Retinal pigment epithelial cell (primary cell): ENCODE results near the gene CPTP.
A peak's percentile ranks its signal among the peaks of the same experiment; 100 is the strongest.

Experiments used
- DNase-seq: peaks from one replicate; pipeline ENCODE4 v3.0.0-alpha.2; 2010; ENCODE audit warnings: low read depth
- H3K4me3 ChIP-seq: 2 replicates; pipeline ENCODE4 v1.5.1; 2011; ENCODE audit warnings: mild to moderate bottlenecking, low read length, control low read depth, moderate library complexity
- CTCF ChIP-seq: conservative IDR thresholded peaks from 2 replicates; pipeline ENCODE4 v1.5.1; 2011; ENCODE audit warnings: low read depth, low read length, control low read depth, inconsistent platforms

CPTP gene

DNA sequence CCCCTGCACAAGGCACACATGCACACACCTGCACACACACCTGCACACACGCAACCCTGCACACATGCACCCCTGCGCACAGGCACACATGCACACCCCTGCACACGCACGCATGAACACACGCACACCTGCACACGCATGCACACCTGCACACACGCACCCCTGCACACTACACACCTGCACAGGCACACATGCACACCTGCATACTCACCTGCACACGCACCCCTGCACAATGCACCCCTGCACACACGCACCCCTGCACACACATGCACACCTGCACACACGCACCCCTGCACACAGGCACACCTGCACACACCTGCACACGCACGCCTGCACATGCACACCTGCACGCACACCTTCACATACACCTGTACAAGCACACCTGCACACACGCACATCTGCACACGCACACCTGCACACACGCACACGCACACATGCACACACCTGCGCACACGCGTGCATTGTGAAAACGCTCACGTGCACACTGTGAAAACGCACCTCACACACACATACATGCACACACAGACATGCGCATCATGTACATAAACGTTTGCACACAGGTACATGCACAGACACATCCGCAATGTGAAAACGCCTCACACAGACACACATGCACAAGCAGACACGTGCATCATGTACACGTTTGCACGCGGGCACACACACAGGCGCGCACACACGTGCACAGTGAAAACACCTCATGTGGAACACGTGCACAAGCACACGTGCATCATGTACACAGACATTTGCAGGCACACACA, 16.4 kb downstream of the CPTP start:
- TF ChIP-seq CTCF, result no peak
- no peak for DNase-seq
- H3K4me3 ChIP-seq, result no peak overlapping the region

DNA sequence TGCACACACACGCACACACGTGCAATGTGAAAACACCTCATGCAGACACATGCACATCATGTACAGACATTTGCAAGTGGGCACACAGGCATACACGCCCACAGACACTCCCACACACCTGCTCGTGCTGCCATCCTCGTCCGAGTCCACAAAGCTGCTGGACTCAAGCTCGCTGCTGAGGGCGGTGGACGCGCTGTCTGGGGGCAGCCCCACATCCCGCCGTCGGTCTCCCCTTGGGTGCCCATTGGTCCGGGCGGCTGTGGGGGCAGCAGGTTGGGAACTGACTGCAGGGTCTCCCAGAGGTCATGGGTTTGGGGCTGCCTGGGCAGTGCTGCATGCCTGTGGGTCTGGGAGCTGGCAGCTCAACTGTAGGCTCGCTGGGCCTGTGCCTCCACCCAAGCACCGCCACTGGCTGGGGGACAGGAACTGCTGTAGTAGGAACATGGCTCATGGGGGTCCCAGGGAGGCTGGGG, 17.0 kb downstream of the CPTP start:
- no peak for TF ChIP-seq CTCF
- no peak overlapping the region for H3K4me3 ChIP-seq
- no peak for DNase-seq

DNA sequence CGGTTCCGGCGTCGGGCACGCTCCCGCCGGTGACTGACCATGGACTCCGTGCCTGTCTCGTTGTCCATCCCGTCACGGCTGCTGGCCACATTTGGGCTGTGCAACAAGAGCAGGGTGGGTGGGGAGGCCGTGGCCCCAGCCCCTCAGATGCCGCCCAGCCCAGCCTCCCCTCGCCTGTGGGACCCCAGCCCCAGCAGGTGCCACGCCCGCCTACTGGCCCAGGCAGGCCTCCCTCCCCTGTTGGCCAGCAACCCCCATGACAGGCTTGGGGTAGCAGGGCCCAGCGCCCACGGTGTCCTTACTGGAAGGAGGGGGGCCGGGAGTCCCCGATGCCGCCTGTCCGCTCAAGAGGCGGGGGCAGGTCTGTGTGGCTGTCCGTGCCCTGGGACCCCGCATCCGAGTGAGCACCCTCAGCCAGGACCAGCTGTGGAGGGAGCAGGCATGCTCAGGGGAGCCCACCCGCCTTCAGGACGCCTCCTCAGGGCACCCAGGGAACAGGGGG, 17.5 kb downstream of the CPTP start:
- DNase-seq, result no peak
- no peak overlapping the region for H3K4me3 ChIP-seq
- TF ChIP-seq CTCF, result no peak

- DNase-seq, result no peak
- H3K4me3 ChIP-seq, result no peak overlapping the region
- no peak for TF ChIP-seq CTCF
Measured at GRCh38 chr1:1342584-1343115, 18.0 kb downstream of the CPTP start.

GRCh38 chr1:1343811-1344421, 19.3 kb downstream of the CPTP start:
- no peak for TF ChIP-seq CTCF
- DNase-seq, result no peak
- H3K4me3 ChIP-seq, result no peak overlapping the region

GRCh38 chr1:1344655-1345361, 20.2 kb downstream of the CPTP start:
- DNase-seq, result no peak
- no peak overlapping the region for H3K4me3 ChIP-seq
- TF ChIP-seq CTCF, result peak; percentile 56
